Measurements from ENCODE around the gene PDCD11.
A peak's percentile ranks its signal among the peaks of the same experiment; 100 is the strongest.

Gene PDCD11

DNA sequence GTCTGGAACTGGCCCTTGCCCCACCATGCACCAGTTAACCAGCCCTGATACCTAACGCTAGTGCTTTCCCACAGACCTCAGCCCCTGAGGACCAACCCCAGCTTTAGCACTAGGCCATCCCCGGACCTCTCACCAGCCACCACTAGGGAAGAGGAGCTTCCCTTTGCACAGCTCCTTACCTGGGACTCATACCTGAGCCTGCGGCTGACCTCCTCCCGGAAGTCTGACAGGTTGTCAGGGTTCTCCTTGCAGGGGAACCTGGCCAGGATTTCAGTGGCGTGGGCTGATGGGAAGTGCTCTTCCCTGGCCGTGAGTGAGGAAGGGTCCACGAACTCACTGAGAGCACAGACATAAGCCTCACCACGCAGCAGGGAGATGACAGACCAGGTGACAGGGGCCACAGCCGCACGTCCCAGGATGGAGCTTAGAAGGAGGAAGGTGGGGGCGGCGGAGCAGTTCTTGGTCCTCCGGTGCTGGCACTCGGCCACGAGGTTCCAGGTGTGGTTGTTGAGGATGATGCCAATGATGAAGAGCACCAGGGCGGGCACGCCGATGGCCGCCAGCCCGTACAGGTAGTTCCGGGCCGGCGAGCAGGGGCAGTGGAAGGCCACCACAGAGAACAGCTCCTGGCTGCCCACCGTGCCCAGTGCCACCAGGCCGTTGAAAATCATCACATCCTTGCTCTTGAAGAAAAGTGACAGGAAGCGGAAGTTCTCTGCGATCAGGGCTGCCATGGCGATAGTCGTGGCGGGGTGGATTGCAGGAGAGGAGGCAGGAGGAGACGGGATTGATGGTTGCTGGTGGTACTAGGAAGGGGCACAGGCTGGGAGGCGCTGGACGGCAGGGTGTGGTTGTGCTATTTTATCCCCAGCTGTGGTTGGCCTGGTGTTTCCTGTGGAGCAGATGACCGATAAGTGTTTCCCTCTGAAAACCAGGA, 53.0 kb downstream of the PDCD11 start:
- DNase-seq (ENCODE audit: low read depth in 2 of 2) = no peak

DNA sequence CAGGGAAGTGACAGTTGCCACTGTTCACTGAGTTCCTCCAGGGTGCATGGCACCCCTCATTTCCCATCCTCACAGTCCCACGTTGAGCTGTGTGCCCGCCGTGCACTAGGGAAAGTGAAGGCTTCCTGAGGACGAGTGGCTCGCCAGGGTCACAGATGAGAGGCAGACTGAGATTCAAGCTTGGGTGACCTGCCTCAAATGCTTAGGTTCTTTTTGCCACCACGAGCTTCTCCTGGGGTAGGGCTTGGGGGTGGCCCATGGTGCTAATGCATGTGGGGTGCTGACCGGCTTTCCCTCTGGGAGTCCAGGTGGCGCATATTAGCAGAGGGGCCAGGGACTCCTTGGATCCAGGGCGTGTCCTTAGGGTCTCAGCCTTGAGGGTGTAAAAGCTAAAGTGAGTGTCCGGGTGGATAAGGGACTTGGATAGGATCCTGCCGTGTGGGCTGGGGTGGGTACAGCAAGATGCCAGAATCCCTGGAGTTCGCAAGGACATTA, 53.8 kb downstream of the PDCD11 start:
- DNase-seq (ENCODE audit: low read depth in 2 of 2) = no peak

DNA sequence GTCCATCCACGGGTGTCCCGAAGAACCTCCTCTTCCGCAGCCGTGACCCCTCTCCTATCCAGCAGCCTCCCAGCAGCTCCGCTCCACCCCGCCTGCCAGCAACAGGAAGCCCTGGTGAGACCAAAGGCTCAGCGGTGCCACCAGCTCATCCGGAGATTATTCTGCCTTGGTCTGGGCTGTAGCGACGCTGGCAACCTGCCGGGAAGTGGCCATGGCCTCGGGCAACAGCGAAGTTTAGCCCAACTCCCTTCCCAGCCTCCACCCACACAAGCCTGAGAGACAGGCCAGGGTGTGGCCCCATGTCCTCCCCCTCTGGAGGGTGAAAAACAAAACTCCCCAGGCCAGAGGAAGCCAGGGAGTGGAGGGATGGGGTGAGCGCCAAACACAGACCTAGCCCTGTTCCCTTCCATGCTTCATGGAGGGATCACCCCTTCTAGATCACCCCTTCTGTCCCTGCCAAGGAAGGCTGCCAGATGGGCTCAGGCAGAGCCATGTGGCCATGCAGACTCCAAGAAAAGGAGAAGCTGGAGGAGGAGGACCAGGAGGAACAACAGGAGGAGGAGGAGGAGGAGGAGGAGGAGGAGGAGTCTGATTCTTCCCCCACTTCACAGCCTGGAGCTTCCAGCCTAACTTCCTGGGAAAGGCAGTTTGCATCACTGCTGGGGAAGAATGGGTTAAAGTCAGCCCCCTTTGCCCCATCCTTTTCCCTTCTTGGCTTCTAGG, 54.8 kb downstream of the PDCD11 start:
- DNase-seq (ENCODE audit: low read depth in 2 of 2) = peak in 1 of 2 donors; percentile 22

DNA sequence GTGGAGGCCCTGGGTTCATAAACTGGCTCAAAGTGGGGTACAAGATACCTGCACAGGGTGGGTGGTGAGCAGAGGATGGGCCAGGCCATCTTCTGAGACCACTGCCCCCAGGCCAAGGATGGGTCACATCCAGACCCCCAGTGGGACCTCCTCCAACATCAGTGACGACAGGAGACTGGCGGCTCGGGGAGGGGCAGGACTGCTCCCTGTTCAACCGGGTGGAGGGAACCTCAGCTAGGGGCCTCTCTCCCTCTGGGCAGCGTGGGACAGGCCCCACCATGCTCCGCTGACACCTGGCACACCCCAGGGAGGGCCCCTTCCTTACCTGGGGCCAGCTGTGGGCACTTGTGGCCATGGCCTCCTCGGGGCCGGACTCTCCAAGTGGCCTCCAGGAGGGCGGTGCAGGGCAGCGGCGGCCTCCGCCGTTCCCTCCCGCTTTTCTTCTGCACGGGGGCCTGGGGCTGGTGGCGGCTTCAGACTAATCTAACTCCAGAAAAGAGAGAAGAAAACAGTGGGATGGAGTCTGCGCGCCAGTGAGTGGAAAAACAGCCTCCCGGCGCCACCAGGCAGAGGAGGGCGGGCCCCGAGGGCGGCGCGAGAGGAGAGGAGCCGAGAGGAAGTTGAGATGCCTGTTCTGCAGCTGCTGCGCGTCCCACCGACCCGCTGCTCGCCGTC, 55.5 kb downstream of the PDCD11 start, which contains the start of gene CALHM2:
Gene CALHM2 (minus strand): TSS at position 540 of the 675 bp plus-strand sequence. CDS start 2,429 bp downstream, outside the sequence.
- DNase-seq (ENCODE audit: low read depth in 2 of 2) = peak; percentile 50 to 51

DNA sequence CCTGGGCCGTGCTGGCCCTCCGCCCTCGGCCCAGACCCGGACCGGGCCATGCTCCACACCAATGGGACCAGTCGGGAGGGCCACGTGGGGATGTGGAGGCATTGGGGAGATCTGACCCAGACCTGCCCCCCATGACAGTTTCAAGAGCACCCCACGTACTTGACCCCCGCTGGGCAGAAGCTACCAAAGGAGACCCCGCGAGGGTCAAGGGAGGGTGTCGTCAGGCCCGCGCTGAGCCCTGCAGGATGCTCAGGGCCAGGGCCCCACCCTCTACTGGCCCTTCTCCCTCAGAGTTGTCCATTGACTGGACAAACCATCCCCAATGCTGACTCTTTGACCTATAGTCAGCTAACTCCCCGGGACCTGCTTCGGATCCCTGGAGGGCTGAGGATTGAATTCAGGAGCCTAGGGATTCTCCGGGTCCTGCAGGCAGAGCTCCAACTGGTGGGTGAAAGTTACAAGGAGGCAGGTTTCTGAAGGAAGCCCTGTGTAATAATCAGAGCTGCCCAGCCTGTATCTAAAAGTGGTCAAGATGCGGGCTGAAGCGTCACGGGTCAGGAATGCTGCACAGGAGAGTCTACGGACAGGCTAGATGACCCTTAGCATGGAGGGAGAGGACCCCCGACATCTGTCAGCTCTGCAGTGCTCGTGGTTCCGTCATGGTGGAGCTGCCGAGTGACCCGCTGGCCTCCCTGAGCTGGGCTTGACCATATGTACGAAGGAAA, 56.2 kb downstream of the PDCD11 start:
- DNase-seq (ENCODE audit: low read depth in 2 of 2) = no peak

DNA sequence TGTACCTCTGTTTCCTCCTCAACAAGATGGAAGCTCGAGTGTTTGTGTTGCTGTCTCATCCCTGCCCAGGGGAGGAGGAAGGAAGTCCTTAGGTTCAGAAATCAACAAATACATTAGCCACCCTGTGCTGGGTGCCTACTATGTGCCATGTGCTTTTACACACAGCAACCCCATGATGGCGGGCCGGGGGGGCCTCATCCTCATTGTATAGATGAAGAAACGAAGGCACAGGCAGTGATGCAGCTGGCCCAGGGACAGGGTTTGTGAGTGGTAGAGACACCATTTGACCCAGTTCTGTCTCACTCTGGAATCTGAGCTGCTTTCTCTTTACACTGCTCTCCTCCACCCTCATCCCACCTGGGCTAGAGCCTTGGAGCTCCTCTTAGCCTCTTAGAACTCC, 57.6 kb downstream of the PDCD11 start:
- DNase-seq (ENCODE audit: low read depth in 2 of 2) = no peak

DNA sequence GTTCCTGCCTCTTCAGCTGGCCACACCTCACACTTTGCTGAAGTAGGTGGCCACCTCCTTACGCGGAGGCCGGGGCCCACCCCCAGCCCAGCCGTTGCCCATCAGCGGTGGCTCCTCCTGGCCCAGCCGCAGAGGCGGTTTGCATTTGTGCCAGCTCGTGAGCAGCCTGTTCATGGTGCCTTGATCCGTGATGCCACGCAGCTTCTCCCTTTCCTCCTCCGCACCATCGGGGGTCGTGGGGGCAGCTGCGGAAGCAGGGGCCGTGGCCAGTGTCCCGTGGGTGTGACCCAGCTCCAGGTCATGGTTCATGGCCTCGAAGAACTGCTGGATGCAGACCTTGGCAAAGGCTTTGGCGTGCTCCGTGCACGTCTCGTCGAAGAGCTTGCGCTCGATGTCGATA, 58.8 kb downstream of the PDCD11 start:
- DNase-seq (ENCODE audit: low read depth in 2 of 2) = no peak

DNA sequence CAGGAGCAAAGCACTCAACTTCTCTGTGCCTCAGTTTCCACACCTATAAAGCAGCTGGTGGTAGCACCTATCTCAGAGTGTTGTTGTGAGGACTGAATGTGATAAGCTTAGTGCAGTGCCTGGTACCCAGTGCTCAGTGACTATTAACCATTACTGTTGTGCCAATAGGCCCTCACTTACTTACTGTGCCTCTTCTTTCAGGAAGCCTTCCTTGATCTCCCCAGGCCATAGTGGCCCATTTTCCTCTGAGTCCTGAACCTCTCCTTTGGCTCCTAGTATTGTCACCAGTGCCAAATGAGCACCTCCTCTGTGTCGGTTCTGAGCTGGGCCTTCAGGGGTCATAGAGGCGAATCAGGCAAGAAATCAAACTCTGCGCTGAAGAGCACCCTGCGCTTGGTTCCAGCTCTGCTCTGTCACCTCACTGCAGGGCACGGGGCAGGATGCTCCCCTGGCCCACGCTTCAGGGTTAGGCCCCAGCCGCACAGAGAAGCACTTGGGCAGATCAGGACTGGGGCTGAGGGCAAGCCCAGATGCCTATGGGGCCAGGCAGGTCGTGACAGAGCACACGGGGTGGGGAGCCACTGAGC, 59.7 kb downstream of the PDCD11 start:
- no peak for DNase-seq (ENCODE audit: low read depth in 2 of 2)

DNA sequence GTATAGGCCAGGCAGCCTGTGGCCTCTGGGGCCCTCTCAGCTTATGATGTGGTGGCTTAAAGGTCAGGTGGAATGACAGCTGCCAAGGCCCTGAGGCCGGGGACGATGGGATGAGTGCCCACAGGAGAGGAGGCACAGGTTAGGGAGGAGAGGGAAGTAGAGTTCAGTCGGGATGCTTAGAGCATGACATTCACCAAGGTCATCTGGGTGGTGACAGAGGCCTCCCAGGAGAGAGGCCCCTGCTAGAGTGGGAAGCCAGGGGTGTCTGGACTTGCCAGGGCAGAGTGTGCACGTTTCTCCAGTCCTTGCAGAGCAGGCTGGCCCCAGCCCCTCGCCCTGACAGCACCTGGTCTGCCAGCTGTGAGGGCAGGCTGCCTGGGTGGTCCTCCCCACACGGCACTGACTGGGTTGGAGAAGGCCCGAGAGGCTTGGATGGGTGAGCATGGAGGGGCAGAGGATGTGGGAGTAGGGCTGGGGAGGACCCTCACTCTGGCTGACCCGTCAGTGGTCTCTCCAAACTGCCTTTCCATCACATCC, 60.8 kb downstream of the PDCD11 start:
- no peak for DNase-seq (ENCODE audit: low read depth in 2 of 2)

DNA sequence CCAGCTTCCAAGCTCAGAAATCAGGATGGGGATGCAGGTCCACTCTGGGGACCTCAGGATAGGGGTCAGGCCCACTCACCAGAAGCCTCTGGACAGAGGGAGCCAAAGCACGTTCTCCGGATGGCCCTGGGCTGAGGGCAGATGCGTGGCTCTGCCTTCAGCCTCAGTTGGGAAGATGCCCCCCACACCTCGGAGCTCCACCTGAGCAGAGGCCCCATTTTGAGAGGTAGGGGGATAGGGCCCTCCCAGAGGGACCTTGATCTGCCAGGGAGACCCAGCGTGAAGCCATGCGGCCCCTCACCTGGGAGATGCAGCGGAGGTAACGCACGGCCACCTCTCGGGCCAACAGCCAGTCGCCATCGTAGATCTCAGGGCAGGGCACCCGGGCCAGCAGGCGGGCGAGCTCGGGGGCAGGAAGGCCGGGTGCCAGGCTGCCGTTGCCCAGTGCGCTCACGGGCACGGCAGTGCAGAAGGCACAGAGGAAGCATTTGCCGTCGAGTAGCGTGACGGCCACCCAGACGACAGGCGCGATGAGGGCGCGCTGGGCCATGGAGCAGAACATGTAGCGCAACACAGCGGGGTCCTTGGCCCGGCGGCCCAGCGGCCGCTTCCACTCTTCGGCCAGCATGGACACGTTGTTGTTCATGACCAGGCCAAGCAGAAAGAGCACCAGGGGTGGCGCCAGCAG, 61.6 kb downstream of the PDCD11 start:
- DNase-seq (ENCODE audit: low read depth in 2 of 2) = no peak

DNA sequence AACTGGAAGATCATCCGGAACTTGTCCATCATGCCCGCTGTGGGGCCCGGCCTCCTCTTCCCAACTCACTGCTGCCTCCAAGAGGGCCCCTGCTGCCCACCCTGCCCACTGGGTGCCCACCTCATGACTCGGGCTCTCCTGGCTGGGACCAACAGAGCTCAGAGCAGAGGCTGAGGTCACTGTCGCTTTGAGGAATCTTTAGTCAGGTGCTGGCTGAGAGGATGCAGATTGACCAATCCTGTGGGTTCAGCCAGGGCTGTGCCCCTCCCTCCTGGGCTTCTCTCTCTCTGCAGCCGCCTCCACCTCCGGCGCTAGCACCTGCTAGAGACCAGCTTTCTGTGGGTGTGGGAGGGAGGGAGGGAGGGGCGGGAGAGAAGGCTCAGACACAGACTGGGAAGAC, 62.3 kb downstream of the PDCD11 start, which contains the start of gene CALHM1:
Gene CALHM1 (minus strand): TSS at position 181 of the 400 bp plus-strand sequence. CDS start 149 bp downstream, at position 32.
- DNase-seq (ENCODE audit: low read depth in 2 of 2) = no peak

DNA sequence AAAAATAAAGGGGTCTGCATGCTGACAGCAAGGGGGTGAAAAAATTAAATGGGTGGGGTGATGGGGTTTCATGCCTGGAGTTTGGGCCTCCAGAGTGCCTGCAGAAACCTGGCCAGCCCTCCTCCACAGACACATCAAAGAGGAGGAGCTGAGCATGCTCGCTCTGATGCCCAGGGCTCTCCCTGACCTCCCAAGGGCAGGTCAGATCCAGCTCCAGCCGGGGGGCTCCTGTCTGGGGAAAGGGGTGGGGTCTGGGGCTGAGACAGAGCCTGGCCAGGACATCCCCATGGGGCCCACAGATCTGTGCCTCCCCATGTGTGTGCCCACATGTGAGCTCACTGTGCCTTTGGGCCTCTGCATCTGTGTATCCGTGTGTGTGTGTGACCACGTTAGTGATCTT, 63.2 kb downstream of the PDCD11 start:
- DNase-seq (ENCODE audit: low read depth in 2 of 2) = no peak

DNA sequence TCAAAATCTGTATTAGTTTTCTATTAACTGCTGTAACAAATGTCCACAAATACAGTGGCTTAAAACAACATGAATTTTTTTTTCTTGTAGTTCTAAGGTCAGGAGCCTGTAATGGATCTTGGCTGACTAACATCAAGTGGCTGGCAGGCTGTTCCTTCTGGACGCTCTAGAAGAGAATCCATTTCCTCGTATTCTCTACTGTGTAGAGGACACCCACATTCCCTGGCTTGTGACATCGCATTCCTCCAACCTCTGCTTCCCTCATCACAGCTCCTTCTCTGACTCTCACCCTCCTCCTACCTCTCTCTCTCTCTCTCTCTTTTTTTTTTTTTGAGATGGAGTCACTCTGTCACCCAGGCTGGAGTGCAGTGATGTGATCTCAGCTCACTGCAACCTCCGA, 67.1 kb downstream of the PDCD11 start:
- no peak for DNase-seq (ENCODE audit: low read depth in 2 of 2)

DNA sequence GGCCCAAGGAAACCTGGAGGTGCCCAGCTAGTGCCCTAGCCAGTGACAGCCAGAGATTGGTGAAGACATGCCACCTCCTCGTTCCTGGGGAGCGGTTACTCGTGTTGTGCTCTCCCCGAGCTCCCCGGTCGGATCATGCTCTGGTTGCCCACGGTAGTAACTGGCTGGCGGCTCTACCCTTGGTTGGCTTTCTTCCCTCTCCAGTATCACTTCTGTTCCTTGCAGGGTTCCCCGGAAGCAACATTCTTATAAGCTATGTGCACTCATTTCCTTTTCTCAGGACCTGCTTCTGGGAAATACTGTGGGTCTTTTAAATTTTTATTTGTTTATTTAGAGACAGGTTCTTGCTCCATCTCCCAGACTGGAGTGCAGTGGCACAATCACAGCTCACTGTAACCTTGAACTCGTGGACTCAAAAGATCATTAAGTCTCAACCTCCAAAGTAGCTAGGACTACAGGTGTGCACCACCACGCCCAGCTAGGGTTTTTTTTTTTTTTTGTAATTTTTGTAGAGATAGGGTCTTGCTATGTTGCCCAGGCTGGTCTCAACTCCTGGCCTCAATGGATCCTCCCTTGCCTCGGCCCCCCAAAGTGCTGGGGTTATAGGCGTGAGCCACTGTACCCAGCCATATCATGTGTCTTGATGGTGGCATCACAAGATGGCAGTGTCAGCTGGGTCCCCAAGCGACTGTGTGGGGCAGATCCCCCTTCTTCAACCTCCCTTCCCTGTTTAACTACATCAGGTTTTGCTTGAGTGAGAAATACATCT, 69.2 kb downstream of the PDCD11 start:
- no peak for DNase-seq (ENCODE audit: low read depth in 2 of 2)

DNA sequence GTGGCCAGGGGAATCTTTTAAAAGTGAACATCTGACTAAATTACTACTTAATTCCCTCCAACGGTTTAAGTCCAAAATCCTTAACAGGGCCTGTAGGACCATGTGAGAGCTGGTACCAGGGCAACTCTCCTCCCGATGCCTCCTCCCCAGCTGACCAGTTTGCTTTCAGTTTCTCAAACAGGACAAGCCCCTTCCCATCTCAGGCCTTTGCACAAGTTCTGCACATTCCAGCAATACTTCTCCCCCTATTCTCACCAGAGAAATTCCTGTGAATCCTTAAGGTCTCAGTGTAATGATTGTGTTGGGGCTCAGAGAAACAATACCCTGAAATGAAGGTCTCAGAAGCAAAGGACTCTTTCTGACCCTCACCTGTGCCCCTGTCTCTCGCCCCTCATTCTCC, 70.3 kb downstream of the PDCD11 start:
- DNase-seq (ENCODE audit: low read depth in 2 of 2) = no peak

DNA sequence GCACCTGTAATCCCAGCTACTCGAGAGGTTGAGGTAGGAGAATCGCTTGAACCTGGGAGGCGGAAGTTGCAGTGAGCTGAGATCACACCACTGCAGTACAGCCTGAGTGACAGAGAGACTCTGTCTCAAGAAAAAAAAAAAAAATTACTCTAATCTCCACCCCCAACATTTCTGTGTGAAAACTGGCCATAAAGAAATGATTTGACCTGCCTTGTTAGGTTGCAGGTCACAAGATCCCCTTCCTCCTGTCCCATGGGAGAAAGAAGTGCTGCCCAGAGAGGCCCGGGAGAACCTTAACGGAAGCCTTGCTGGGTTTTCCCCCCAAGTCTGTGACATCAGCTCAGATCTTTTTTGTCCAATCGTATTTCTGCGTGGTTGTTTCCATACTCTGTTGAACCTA, 71.0 kb downstream of the PDCD11 start:
- DNase-seq (ENCODE audit: low read depth in 2 of 2) = no peak

DNA sequence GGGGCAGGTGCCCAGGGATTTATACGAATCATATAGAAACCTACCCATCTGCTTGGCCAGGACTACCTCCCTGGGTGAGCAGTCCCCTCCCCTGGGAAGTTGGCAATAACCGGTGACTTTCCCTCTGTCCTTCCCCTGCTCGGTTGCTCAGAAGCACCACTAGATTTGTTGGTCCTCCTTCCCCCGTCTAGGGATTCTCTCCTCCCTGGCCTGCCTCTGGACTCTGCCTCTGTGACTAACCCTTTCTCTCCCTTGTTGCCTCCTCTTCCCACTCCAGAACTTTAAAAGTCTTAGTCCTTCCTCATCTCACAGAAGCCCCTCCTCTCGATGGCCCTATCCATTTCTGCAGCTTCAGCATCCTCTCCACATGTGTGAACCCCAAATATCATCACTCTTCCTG, 72.8 kb downstream of the PDCD11 start:
- DNase-seq (ENCODE audit: low read depth in 2 of 2) = no peak

DNA sequence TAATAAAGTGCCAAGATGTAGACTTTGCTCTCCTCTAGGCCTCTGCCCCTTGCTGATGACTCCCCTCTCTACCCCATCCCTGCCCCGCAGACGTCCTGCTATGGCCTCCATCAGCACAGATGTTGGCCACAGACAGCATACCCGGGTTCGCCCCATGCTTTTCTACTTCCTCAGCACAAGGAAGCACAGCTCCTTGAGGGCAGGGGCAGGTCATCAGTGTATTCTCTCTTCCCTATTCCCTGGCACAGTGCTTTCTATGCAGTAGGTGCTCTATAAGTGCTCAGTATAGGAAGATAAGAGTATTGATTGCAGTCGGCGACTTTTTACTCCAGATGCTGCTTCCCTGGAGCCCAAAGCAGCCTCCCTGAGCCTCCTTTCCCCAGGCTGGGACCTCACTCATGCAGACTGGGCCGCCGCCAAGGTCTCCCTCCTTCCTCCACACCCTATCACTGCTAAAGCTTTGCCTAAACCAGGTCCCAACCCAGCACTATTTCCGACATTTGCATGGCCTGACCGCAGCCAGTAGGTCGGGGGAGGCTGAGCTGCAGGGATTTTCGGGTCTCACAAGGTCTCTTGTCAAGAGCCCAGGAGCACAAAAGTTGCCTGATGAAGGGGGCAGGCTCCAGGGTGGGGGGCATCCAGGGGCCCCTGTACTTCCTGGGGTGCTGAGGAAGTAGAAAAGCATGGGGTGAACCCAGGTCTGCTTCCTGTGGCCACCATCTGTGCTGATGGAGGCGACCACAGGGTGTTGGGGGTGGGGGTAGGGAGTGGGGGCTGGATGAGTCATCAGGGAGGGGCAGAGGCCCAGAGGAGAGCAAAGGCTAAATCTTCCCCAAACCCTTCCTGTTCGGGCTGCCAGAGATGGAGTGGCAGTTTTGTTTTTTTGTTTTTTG, 74.6 kb downstream of the PDCD11 start:
- DNase-seq (ENCODE audit: low read depth in 2 of 2) = peak; percentile 60
